SK-N-DZ (cell line): ENCODE results near the gene NUDT1.

Source experiments
- DNase-seq: peaks from one replicate; pipeline ENCODE4 v3.0.0-alpha.2; 2015; ENCODE audit warnings: low spot score

Gene NUDT1

DNA sequence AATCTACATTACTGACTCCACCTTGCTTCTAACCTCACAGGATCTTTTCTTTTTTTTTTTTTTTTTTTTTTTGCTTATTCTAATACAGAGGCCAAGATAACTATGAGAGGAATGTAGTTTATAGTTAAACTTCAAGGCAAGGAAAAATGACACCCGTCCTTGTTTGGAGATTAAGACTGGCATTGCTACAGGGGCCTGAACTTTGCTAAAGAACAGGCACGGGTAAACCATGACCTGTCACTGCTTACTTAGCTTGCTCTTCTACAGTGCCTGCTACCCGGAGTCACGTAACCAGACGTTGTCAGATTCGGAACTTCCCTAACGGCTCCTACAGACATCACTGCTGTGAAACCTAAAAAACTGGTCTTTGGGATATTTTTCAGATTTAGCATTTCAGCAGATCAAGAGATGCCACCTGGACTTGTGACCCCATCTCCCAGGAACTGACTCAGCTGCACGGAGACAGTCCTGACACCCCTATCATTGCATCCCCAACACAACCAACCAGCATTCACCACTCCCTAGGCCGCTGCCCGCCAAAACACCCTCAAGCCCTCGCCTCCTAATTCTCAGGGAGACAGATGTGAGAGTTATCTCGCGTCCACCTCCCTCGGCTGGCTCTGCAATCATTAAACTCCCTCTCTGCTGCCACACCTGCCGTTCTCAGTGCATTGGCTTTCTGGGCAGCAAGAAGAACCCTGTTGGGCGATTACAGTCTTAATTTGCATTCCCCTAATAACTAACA lies 36.8 kb upstream of the NUDT1 start:
- no peak for DNase-seq

DNA sequence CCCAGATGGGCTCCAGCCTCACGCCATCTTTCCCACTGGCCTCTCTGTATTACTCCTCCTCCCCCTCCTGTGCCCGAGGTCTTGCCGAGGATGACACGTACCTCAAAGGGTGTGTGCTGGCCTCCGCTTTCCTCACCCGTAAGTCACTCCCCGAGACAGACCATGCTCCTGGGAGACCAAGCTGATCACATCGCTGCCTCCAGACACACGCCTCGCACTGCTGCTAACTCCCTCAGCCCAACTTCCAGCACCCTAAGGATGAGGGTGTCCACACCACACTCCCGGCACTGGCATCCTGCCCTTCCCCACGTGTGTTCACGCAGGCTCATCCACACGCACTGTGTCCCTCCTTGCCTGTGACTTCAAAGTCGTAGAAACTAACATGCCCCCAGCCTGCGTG lies 33.3 kb upstream of the NUDT1 start:
- DNase-seq, result no peak

DNA sequence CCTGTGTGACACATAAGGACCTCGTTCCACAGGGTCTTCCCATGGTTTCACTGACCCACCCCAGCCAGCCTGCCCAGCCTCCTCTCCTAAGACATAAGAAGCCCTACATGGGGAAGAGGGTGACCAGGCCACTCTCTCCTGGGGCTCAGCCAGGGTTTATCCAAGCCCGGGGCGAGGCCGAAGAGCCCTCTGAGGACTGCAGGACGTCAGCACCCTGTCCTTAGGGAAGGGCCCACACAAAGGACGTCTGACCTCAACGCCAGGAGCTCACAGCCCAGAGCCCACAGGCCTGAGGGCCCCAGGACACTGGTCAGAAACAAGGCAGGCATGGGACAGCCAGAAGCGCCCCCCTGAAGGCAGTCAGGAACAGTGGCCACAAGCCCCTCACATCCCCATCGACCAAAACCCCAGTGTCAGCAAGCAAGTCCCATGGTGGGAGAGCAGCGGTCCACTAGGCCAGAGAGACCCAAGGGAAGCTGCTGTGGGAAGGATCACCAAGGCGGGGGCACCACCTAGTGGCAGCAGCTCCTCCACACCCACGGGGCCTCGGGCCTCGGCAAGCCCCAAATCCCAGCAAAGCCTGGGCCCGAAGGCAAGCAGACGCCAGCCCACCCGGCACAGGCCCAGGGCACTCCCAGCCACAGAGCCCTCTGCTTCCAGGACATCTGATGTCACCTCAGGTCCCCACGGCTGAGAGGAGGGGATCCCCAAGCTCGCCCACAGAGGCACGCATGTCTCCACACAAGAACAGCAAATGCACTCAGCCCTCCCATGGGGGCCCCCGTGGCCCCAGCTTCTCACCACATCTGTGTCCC lies 32.7 kb upstream of the NUDT1 start:
- peak; percentile 53 for DNase-seq

DNA sequence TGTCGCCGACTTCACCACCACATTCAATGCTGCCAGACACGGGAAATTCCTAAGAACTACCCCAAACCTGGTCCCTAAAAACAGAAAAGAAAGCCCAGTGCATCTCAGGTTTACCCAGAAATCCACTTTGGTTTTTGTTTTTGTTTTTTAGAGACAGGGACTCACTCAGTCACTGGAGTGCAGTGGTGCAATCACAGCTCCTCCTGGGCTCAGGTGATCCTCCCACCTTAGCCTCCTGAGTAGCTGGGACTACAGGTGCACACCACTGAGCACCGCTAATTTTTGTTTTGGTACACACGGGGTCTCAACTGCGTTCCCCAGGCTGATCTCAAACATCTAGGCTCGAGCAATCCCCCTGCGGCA lies 32.1 kb upstream of the NUDT1 start:
- no peak for DNase-seq

DNA sequence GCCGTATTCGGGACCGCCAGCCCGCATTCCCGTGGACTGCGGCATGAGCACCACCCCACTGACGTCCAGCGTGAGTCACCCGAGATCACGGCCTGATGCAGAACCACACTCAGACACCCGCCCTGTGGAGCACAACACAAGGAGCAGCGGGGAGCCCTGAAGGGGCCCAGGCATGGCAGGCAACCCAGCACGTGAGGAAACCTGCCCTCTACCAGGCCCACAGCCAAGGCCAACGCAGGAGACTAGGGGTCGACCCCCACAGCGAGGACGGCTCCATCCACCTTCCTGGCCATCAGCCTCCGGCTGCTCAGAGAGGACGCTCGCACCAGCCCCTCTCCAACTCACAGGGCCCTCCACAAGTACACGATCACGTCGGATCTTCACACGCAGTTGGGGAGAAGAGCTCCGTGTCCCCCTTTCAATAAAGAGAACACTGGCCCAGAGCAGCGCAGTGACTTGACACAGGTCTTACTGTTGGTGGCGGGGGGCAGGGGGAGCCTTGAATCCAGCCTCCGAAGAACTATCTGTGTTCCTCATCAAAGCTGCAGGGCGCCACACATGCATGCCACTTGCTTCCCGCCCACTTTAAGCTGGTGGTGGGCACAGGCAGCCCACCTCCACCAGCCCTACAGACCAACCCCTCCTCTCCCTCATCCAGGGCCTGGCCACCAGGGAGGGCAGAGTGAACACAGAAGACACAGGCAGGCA lies 31.3 kb upstream of the NUDT1 start:
- no peak for DNase-seq

DNA sequence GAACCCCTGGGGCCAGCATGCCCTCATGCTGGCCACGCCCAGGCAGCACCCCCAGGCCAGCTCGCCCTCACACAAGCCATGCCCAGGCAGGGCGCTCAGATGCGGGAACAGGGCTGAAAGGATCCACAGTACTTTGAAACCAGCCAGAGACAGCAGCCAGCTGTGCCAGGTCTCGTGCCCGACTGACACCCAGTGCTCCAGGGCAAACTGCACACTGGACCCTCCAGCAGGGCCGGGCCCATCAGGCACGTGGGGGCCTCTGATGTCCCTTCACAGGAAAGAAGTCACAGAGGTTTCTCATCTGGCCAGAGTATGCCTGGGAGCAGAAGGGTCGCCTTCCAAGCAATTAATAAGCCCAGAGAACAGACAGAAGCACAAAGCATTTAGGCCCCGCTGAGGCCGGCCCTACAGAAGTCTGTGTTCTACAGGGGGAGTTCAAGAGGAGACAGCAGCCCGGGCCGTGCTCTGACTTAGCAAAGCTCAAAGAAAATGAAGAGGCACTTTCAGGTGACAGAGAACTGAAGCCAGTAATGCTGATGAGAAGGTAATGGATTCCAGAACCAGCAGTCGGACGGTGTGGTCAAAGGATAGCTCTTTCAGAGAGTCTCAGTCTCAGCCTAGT lies 30.7 kb upstream of the NUDT1 start:
- DNase-seq, result no peak

DNA sequence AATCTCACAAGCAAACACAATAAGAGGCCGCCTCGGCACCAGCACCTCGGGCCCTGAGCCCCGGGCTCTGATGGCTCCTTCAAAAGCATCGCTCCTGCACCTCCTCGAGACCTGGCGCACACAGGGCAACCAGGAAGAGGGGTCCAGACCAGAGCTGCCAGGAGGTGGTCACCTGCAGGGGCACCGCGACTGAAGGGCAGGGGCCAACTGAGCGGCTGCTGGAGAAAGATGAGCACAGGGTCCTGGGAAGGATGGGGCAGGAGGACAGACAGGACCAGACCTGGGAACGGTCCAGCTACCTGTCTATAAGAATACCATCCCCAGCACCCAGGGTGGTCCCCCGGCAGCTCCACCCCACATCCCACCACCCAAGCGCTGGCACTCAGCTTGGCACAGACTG lies 30.1 kb upstream of the NUDT1 start:
- DNase-seq, result no peak

DNA sequence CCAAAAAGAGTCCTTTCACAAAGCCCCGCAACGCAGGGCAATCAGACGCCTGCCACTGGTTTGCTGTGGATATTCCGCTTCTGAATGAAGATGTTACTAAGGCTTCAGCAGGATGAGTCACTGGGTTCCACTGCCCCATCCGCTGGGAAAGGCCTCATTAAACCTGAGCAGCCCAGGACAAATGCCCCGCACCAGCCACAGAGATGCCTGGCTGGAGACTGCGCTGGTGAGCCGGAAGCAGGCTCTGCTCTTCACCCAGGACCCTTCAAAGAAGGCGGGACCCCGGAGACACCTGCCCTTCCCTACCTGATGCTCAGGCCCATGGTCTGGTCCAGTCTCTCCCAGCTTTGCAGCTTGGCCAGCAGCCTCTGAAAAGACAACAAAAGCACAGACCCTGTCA lies 29.1 kb upstream of the NUDT1 start:
- DNase-seq, result no peak

DNA sequence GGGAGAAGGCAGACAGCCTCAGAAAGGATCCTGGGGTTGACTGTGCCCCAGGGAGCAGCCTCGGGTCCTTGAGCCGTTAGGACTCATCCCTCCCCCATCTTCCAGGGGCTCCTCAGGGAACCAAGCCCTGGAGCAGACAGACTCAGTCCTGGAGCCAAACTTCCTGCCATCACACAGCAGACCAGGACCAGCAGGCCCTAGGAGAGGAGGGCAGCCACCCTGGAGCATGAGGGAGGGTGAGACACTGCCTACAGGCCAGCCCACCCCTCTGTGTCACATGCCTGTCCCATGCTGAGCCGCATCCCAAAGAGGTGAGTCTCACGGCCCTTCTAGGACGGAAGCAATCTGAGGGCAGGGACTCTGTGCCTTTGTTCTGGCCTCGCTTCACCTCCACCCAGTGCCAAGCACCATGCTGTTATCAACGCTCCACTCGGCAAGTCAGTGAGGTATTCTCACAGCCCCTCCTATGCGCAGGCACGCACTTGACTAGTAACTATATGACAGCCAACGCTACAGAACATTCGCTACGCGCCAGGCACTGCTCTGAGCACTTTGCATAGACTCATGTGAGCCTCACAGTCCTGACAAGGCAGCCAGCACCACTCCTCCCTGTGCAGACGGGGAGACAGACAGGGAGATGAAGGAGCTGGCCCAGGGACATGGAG lies 28.3 kb upstream of the NUDT1 start:
- DNase-seq, result no peak

DNA sequence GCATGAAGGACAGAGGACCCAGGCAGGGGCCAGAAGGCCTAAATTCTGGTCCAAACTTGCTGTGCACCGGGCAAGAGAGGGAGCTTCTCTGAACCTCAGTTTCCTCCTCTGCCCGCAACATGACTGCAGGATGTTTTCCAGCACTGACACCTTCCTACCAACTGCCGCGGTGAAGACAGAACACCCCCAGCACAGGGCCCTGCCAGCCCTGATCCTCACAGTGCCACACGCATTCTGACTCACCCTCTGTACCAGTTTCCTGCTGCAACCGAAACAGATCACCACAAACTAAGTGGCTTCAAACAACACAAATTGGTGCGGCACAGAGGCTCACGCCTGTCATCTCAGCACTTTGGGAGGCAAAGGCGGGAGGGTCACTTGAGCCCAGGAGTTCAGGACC lies 27.4 kb upstream of the NUDT1 start:
- no peak for DNase-seq

DNA sequence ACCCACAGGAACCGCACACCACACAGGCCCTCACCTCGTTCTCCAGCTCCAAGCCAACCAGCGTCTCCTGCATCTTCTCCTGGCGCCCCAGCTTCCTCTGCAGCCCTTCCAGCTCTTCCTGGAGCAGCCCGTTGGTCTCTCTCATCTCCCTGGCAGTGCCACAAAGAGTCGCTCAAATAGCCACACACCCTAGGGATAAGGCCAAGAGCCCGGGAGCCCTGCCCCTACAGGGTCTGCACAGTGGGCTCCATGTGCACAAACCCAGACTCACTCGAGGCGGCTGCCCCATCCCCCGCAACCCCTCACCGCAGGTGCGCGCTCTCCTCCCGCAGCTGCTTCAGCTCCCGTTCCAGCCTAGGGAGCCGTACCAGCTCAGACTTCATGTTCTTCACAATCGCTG lies 26.2 kb upstream of the NUDT1 start:
- DNase-seq, result no peak

DNA sequence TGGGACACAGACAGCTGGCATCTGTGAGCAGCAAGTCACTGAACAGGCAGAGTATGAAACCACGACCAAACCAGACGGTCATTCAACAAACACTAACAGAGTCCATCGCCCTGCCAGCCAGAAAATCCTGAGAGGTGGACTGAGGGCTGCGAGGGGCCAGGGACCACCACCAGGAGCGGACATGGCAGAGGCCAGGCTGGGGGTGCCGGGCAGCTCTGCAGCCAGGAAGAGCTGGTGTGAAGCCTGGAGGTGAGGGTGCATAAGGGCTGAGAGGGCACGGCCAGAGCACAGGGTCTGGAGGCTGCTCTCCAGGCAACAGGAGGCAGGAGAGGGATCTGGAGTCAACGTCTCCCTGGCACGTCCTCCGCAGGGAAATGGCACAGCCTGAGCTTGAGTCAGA lies 24.8 kb upstream of the NUDT1 start:
- no peak for DNase-seq

DNA sequence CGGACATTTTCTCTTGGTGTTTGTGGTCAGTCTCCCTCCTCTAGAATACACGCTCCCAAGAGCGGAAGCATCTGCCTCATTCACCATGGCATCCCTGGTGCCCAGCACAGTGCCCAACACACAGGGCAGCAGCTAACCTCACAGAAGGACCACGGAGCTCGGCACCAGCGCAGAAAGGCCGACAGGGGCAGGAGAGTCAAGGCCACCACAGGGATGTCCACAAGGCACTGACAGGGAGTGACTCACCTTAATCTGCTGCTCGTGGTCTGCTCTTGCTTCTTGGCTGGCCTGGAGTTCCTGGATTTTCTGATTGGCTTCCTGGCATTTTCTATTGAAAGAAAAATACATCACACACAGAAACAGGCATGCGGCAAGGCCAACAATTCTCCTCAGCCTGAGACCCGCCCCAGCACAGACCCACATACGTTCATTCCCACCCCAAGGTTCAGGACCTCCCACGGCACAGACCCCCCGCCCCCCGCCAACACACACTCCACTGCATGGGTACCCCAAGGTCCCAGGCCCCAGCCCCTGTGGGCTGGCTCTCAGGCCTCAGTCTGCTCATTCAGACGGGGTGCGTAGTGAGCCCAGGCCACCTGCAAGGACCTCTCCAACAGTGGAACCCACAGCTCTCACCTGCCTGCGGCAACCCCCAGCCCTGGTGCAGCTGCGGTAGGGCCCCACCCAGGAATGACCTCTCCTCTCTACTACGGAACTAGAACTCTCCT lies 24.1 kb upstream of the NUDT1 start:
- DNase-seq, result no peak

DNA sequence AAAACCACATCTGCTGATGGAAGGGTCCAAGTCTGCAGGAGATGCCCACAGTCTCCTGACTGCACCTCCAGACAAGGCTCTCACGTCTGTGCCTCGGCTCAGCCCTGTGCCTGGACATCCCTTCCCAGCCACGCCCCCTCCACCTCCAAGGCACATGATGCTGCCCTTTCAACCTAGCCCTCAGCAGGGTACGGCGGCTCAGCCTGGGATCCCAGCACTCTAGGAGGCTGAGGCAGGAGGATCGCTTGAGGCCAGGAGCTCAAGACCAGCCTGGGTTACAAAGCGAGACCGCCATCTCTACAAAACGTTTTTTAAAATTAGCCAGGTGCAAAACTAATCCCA lies 23.6 kb upstream of the NUDT1 start:
- DNase-seq, result no peak

DNA sequence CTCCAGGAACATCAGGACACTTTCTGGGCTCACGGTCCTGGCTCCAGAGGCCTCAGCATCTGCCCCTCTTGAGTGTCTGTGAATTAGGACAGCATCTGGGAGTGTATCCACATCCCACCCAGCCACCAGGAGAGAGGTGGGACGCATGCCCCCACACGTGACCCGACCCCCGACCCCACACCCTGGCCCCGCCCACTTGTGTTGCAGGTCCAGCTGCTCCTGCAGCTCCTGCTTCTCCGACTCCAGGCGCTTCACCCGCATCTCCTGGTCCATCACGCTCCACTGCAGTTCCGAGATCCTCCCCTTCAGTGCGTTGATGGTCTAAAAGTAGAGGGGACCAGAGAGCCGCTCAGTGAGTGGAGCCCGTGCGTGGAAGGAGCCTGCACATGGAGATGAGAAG lies 22.9 kb upstream of the NUDT1 start:
- DNase-seq, result no peak

DNA sequence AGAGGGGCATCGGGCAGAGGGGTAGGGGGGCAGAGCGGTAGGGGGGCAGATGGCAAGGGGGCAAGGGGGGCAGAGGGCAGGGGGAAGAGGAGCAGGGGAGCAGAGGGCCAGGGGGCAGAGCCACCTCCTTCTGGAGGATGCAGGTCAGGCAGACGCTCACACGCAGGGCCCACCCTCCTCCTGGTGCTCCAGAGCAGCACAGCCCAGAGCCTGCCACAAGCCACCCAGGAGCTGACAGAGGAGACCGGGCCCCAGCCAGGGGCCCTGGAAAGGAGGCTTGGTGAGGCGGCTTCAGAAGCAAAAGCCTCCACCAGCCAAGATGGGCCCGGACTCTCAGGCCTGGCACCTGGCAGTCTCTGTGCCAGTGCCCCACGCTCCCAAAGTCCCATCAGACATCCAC lies 22.4 kb upstream of the NUDT1 start:
- DNase-seq, result no peak

DNA sequence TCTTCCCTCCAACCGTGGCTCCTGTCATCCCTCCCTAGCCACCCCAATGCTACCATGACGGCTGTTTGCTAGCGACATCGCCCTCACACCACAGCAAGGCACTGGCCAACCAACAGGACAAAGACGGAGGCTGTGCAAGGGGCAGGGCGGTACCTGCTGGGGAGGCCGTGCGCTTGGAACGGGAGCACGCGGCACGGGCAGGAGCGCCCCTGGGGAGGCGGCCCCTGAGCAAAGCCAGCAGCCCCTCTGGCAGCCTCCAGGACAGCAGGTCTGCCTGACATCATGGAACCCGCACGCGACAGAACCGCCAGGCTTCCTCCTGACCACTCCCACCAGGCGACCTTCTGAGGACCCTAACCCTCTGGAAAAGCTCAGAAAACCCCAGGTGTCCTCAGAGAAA lies 22.0 kb upstream of the NUDT1 start:
- no peak for DNase-seq

DNA sequence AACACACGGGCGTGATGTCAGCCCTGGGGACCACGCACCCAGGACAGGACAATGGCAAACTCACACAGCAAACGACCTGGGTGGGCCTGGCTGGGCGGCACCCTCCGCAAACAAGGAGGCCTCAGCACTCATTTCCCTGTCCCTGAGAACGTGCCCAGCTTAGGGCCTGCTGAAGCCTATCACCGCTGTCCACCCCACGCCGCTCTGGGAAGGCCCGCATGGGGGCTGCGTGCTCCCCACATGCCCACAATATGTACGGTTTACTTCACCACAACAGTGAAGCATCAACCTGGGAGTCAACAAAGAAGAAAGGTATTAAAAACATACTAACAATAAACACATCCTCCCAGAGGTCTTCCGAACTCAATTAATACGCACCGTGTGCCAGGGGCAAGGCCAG lies 21.5 kb upstream of the NUDT1 start:
- no peak for DNase-seq

DNA sequence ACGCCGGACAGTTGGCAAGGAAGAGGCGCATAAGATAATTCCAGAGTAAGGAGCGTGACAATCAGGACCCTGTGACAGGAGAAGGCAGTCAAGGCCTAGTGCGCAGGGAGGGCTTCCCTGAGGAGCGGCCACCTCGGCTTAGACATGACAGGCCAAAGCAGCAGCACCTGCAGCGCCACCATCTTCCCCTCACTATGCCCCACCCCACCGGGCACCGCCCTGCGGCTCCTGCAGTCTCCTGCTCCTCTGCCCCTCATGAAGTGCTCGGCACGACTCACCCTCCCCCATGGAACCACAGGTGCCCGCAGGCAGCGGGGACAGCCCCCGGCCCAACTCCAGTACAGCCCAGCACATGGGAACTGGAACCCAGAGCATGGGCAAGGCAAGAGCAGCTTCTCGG lies 21.1 kb upstream of the NUDT1 start:
- no peak for DNase-seq

DNA sequence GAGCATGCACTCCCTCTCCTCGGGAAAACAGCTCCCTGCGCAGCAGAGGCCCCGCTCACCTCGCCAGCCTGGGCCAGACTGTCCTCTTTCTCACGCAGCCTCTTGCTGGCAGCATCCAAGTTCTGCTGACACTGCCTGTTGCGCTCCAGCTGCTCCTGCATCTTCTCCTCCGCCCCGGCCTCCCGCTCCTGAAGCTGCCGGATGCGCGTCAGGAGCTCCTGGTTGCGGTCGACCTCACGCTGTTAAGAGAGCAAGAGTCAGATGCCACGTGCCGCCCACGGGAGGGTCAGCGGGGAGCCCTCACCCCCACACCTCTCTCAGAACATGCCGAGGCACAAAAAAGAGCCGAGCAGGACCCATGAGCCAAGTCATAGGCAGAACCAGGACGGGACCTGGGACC lies 19.5 kb upstream of the NUDT1 start:
- no peak for DNase-seq

DNA sequence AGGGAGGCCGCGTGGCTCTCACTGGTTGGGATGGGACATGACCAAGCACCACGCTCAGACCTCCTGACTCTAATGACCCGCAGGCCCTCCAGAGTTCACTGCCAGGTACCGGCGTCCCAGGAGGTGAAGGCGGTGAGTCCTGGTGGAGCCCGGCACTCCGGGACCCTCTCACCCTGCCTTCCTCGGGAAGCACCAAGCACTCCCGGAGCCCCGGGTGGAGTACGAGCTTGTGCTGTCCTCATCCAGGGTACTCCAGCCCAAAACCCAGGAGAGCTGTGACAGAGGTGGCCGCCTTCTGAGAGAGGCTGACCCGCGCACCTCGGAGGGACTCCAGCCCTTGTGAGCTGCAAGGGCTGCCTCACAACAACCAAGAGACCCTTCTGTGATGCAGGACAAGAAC lies 18.7 kb upstream of the NUDT1 start:
- no peak for DNase-seq
